Globus pallidus (tissue), 1 donor: ENCODE measurements around the gene MLLT10.
A peak's percentile ranks its signal among the peaks of the same experiment; 100 is the strongest.
"Not testable (repeated sequence)": the region's sequence is repeated elsewhere in the genome, so short reads cannot be mapped to it uniquely, and the experiment has no call there.

Experiments used
- DNase-seq: peaks from one replicate; pipeline ENCODE4 v3.0.0-alpha.2; 2015; ENCODE audit warnings: low spot score

Gene MLLT10

DNA sequence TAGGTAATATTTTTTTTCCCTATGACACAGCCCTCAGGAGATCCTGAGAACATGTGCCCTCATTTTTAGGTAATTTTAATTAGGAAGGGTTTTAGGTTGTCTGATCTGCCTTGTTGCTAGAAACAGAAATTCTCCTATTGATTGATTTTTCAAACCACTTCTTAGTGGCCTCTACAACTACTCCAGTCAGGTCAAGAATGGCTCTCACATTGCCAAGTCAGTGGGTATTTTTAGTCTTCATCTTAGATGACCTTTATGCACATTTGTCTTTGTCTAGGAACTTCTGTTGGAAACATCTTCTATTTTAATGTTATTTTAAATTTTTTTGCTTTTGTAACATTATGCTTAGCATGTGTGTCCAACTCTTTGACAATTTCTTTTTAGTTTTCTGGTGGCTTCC, 162.3 kb downstream of the MLLT10 start:
- DNase-seq, result no peak

DNA sequence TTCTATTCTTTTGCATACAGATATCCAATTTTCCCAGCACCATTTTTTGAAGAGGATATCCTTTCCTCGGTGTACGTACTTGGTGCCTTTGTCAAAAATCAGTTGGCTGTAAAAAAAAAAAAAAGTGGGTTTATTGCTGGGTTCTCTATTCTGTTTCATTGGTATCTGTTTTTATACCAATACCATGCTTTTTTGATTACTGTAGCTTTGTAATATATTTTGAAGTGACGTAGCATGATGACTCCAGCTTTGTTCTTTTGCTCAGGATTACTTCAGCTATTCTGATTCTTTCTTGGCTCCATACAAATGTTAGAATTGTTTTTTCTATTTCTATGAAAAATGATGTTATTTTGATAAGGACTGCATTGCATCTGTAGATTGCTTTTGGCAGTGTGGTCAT, 165.5 kb downstream of the MLLT10 start:
- no peak for DNase-seq

DNA sequence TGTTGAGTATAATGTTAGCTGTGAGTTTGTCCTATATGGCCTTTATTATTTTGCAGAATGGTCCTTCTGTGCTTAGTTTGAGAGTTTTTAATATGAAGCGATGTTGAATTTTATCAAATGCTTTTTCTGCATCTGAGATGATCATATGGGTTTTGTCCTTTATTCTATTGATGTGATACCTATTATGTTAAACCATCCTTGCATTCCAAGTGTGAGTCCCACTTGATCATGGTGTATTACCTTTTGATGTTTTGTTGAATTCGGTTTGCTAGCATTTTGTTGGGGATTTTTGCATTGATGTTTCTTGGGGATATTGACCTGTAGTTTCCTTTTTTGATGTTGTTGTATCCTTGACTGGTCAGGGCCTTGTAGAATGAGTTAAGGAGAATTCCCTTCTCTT, 166.4 kb downstream of the MLLT10 start:
- no peak for DNase-seq

DNA sequence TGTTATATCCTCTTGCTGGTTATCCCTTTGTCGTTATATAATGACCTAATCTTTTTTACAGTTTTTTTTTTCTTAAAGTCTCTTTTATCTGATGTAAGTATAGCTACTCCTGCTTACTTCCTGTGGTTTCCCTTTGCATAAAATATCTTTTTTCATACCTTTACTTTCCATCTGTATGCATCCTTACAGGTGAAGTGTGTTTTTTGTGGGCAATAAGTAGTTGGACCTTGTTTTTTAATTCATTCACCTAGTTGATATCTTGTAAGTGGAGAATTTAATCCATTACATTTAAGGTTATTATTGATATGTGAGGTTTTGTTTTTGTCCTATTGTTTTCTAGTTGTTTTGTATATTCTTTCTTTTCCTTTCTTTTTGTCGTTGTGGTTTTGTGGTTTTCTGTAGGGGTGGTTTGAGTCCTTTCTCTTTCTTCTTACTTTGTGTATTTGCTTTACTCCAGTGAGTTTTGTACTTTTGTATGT, 168.6 kb downstream of the MLLT10 start:
- no peak for DNase-seq

DNA sequence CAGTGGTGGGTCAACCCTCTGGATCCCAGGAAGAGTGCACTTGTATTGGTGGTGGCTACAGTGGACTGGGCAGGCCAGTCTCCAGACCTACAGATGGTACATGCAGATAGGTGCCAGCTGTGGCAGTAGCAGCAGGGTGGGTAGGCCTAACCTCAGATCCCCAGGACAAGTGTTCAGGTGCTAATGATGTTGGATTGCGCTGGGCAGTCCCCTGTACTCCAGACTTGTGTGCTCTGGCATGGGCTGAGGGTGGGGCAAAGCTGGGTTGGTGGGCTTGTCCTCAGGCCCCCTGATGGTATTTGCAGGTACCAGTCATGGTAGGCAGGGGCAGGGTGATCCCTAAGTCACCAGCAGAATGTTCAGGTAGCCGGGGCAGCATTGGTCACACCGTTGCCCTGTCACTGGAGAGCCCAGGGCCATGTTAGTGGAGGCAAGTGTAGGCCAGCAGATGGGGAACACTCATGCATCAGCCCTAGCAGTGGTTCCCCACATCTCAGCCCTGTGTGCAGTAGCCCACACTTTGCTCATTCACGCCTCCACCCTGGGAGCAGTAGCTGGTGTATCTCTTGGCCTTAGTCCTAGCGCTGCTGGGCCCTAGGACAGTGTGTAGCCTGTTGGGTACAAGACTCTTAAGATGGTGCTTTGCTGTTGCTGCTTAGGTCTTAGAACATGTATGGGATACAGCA, 171.3 kb downstream of the MLLT10 start:
- no peak for DNase-seq

DNA sequence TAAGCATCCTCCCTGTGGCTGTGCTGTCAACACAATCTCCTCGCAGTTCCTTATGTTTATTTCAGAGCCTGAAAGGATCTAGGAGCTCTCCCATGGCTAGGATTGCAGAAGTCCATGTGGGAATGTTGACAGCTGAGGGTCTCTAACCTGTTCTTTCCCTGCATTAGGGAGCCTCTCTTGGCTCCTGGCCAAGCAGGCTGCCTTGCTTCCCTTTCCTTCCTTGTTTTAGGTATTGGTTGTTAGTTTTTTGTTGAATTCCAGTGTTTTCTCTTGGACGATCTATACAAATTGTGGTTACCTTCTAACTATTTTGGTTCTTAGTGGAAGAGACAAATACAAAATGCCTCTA, 171.8 kb downstream of the MLLT10 start:
- no peak for DNase-seq

DNA sequence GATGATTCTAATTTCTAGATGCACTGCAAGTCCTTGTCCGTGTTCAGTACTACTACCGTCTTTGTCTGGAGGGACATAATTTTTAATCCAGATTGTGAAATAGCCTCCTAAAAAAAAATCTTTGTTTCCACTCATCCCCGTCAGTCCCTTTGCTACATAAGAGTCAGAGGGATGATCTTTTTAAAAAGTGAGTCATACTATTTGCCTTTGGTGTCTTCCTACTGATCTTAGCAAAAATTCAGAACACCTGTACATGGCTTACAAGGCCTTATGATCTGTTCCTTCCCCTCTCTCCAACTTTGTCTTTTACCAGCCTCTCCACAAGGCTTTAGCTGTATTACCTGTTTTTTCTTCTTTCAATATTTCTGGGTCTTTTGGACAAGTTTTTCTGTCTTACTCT, 173.5 kb downstream of the MLLT10 start:
- DNase-seq, result no peak

DNA sequence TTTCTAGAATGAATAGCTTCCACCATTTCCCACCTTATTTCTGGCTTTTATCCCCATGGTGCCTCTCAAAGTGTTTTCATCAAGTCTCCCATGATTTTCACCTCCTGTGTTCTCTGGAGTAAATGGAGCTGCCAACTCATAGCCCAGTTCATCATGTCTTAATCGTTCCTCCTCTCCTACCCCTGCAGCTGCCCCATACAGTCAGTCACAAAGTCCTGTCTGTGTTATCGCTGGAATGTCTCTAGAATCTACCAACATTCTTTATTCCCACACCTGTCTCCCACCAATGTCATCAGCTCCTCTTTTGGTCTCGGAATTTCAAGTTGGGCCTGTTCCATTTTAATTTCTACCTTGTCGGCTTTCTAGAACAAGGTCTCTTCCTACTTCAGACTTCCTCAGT, 178.9 kb downstream of the MLLT10 start:
- DNase-seq, result no peak

DNA sequence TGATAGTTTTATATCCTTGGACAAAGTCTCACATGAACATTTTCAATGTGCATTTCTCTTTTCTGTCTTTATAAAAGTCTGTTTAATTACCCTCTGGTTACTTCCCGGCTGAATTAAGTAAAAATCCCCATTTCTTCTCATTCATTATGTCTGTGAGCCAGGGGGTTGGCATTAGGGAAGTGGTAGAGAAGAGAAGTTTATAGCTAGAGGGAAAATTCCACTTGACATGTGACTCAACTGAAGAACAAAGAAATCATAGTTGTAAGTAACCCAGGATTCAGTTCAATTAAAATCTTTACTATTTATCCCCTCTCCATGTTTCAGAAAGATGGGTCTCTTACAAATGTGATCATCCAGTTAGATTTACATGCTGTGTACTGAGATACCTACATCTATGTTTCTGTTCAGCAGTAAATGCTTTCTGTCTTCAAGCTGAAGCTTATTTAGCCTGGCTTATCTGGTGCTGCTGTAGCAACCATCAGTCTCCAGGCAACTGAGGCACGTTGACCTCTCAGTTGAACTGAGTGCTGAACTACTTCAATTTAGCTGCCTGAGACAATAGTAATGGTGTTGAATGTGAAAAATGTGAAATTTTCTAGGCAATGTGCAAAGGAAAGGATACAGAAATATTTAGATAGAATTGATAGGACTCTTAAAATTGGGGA, 181.6 kb downstream of the MLLT10 start:
- DNase-seq, result no peak

DNA sequence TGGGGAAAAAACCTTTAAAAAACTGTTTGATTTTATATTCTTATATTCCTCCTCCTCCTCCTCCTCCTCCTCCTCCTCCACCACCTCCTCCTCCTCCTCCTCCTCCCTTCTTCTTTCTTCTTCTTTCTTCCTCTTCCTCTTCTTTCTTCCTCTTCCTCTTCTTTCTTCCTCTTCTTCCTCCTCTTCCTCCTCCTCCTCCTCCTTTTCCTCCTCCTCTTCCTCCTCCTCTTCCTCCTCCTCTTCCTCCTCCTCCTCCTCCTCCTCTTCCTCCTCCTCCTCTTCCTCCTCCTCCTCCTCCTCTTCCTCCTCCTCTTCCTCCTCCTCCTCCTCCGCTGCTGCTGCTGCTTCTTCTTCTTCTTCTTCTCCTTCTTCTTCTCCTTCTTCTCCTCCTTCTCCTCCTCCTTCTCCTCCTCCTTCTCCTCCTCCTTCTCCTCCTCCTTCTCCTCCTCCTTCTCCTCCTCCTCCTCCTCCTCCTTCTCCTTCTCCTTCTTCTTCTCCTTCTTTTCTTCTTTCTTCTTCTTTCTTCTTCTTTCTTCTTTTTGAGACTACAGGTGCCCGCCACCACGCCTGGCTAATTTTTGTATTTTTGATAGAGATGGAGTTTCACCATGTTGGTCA, 183.5 kb downstream of the MLLT10 start:
- not testable (repeated sequence) for DNase-seq

DNA sequence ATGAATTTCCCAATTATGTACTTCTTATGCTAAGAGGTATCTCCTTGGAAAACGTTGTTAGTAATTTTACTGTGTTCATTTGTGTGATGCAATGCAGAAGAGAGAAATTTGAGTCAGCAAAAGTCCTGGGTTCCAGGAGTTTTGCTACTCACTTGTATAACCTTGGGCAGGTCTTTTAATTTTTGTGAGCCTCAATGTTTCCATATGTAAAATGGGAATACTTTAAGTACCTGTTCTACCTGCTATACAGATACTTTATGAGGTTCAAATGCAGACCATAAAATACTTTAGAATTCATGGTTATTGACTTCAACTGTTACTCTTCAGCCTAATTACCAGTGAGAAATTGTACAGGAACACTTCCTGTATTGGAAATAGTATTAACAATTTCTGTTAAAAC, 185.5 kb downstream of the MLLT10 start:
- no peak for DNase-seq

DNA sequence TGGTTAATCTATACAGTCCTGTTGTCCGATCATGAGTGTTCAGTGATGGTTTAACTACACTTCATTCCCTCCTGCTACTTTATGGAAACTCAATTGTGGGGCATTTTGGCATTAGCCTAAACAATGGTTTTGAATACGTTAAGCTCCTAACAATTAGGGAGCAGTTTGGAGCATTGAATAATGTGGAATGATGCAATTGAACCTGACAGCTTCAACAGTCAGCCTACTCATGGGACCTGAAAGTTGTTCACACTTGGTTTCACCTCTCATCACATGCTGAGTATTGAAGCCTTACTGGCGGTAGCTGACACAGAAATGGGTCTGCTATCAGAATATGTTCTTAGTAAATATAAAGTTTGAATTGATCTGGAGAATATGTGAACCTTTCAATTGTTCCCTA, 186.1 kb downstream of the MLLT10 start:
- DNase-seq, result no peak

DNA sequence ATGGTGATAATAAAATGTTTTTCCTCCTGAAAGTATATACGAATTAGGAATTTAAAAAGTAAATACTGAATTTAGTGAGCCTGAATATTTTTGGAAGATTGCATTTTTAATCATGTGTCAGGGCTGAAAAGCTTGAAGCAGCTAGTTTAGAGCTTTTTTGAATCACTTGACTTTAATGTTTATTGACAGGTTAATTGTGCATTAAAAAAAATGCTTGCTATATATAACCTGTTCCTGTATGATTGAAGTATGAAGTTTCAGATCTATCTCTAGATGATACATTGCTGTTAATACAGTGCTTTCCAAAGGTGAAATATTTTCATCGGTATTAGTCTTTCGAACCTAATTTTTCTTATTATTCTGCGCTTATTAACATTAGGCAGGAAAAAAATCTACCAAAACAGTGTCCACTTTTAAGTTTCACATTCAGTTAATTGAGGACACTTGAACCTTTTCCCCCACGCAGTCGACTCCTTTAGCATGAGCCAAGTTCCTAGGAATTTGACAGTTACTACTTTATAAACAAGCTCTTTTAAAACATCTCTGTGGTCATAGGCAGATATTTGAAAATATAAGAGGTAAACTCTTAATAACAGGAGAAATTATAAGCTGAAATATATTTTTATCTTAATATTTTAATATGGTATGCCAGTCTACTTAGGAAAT, 187.1 kb downstream of the MLLT10 start:
- no peak for DNase-seq

DNA sequence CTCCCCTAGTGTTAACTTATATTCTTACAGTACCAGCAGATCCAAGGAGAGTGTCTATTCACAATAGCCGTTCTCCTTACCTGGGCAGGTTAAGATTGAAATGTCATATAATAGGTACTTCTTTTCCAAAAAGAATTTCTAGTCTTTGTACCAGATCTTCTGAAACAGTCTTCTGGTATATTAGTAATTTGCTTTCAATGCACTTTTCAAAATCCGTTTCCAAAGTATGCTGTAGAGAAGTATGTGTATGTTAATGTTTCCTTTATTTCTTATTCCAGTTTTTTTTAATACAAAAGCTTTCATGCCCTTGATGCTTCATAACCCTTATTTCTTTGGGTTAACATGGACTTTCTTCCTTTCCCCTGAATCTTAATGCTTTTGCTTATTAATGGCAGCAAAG, 188.2 kb downstream of the MLLT10 start:
- DNase-seq, result no peak

DNA sequence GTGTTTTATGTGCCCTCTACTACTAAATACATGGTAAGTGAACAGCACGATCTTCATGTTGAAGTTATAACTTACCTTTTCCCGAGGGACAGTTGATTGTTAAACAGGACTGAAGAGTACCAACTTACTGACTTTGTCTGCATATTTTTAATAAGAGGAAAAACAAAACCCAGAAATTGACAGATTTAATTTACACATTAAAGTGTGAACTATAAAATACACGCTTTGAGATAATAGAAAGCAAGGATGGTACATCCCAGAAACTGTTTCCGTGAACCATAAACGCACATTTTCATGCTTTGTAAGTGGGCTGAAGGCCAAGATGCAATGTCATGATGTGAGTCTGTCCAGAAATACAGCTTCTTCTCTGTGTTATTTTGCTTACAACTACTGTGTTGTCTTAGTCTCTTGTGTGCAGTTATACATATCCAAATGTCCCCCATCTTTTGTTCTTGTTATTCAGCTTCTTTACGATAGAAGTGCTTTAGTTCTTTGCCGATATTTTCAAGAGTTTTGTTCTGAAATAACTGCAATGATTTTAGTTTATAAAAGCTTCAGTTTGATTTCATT, 190.1 kb downstream of the MLLT10 start:
- no peak for DNase-seq

DNA sequence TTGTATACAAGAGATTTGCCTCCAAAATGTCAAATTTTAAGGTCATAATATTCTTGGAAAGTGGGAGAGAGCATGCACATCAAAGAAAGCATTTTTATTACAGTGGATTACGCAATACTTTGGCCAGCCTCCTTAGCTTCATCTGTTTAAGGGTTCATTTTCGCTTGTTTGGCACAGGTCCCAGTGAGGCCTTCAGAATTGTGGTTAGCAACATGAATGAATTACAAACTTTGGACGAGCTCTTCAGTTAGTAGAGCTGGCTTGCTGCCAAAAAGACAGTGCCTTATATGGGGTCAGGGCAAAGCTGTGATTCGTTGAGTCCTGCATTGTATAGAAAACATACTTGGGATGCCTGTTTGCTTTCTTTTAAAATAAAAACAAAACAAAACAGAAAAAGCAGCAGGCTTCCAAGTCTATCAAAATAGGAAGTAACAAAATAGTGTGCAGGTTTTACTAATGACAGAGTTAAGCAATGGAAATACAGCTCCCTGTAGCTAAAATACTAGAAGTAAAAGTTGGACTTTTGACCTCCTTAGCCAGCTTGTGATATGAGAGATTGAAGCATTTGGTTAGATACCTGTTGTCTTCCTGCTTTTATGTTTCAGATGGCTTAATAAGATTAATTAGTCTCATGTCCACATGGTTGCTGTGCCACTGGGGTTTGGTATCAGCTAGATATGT, 190.8 kb downstream of the MLLT10 start:
- peak; percentile 92 for DNase-seq

DNA sequence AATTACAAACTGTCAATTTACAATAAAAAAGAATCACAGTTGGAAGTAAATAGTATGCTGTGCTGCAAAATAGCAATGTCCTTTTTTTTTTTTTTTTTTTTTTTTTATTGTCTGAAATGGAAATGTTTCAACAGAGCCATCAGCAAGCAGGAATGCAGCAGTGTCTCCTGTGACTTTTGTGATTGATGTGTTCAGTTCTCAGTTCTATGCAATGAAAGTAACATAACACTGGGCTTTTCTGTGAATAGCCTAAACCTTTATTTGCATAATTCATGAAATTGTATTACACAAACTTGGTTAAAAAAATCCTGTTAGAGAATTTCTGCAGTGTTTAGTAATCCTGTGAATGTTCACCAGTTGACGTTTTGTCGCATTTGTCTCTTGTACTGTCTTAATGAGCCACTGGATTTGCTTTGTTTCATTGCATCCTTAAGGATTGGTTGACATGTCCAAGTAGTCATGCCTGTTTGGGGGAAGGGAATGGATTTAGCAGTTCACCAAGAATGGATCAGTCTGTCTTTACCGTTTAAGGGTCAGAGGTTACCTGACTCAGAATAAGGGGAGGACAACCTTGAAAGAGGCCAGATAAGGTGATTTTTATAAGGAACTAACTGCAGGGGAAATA, 192.7 kb downstream of the MLLT10 start:
- no peak for DNase-seq

DNA sequence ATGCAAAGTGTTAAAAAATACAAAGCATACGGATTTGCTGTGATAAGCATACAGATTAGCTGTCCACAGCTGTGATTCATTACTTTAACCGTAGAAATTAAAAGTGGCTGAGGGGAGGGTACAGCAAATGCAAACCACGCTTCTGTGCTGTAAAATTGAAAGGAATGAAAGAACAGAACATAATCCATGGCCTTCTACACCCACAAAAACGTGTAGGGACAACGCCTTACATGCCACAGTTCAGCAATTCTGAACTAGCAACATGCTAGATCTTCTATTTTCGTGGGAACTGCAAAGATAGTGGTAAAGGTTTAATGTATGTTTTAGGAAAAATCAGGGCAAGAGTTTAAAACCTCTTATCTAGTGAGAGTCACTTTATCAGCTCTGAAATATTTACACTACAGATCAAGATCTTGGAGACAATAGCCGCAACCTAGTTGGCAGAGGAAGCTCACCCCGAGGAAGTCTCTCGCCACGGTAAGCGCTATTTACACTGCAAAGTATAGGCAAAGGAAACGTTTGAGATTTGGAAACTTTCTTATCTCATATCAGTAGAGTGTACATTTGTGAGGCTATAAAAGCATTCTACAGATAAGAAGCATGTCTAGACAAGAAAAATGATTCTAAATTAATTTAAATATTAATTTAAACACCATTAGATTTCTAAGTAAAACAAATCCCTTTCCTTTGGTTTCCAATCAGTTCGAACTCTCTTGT, 193.6 kb downstream of the MLLT10 start:
- DNase-seq, result no peak

DNA sequence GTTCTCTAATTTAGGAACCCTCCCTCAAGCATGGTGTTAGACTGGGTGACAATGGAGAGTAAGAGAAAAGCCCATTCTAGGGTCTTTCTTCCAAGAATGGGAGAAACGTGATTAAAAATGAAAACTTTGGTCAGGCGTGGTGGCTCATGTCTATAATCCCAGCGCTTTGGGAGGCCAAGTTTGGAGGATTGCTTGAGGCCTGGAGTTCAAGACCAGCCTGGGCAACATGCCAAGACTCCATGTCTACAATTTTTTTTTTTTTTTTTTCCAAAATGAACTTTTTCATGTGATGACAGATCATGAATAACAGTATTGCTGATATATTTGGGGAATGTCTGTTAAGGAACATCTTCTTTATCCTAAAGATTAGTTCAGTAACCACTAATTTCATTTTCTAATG, 194.6 kb downstream of the MLLT10 start:
- DNase-seq, result no peak

DNA sequence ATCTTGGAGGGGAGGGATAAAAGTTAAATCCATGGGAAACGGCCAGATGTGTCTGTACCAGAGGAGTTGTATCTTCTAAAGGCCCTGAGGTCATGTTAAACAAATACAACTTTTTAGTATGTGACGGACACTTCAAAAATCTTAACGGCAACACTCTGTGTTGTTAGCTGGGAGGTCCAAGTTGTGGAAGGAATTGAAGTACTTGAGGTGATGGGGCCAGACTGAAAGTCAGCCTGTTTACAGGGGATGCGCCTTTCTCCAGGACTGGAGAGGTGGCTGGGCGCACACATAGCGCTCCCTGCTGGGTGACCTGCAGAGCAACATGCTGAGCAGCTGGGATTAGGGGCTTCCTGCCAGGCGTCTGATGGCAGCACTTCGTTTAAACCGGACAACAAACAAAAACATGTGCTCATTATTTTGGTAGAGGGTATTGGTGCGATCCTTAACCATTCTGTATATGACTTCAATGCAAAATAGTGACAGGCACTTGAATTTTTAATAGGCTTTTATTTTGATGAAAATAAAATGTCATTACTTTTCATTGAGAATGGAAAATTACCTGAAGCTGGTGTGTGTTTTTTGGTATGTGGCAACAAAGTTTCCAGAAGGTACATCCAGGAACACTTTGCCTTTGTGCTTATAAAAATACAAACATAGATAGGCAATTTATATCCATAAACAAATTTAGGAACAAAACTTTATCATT, 198.2 kb downstream of the MLLT10 start:
- peak; percentile 74 for DNase-seq
